Mesenchymal stem cell (in vitro differentiated cells and primary cell): ENCODE data around the gene SLC15A2.

Source experiments
- DNase-seq: peaks from one replicate; pipeline ENCODE4 v3.0.0-alpha.2; 2013
- H2AFZ ChIP-seq: one replicate; pipeline ENCODE4 v1.6.1; 2013; ENCODE audit warnings: low read depth, mild to moderate bottlenecking, control low read depth, inconsistent platforms, low read length, moderate library complexity
- H2AK5ac ChIP-seq: 2 replicates; pipeline ENCODE4 v1.6.1; 2013; ENCODE audit warnings: low read length, moderate library complexity, mild to moderate bottlenecking, inconsistent platforms; ENCODE audit not compliant: severe bottlenecking
- H2BK120ac ChIP-seq: one replicate; pipeline ENCODE4 v1.6.1; 2013; ENCODE audit warnings: low read depth, mild to moderate bottlenecking, inconsistent platforms, low read length, moderate library complexity
- H2BK12ac ChIP-seq, 2 experiments: one replicate each; pipeline ENCODE4 v1.6.1; 2013; ENCODE audit warnings: inconsistent platforms in 2 of 2, low read length in 2 of 2, mild to moderate bottlenecking in 2 of 2, moderate library complexity in 2 of 2, control low read depth in 1 of 2
- H2BK15ac ChIP-seq: one replicate; pipeline ENCODE4 v1.6.1; 2013; ENCODE audit warnings: mild to moderate bottlenecking, low read depth, inconsistent platforms; ENCODE audit not compliant: poor library complexity, severe bottlenecking
- H2BK5ac ChIP-seq: 2 replicates; pipeline ENCODE4 v1.6.1; 2013; ENCODE audit warnings: low read depth, mild to moderate bottlenecking, low read length, control low read depth, inconsistent platforms; ENCODE audit not compliant: poor library complexity, severe bottlenecking
- H3K14ac ChIP-seq, 2 experiments: one replicate each; pipeline ENCODE4 v1.6.1; 2013; ENCODE audit warnings: inconsistent platforms in 2 of 2, low read length in 2 of 2, control low read depth in 1 of 2, mild to moderate bottlenecking in 1 of 2, moderate library complexity in 1 of 2
- H3K18ac ChIP-seq, 2 experiments: one replicate each; pipeline ENCODE4 v1.6.1; 2013; ENCODE audit warnings: inconsistent platforms in 2 of 2, low read length in 2 of 2, control low read depth in 1 of 2, low read depth in 1 of 2, mild to moderate bottlenecking in 1 of 2
- H3K23ac ChIP-seq, 2 experiments: one replicate each; pipeline ENCODE4 v1.6.1; 2013; ENCODE audit warnings: inconsistent platforms in 2 of 2, low read length in 2 of 2, mild to moderate bottlenecking in 2 of 2, moderate library complexity in 2 of 2, control low read depth in 1 of 2
- H3K27ac ChIP-seq: 2 replicates; pipeline ENCODE4 v1.5.1; 2013; ENCODE audit warnings: mild to moderate bottlenecking, moderate library complexity, low read length, control low read depth, inconsistent platforms; ENCODE audit not compliant: poor library complexity, severe bottlenecking
- H3K27me3 ChIP-seq, 2 experiments: 2 replicates each; pipeline versions ENCODE4 v1.6.1 to v1.7.0; 2013; ENCODE audit warnings: low read length in 2 of 2, mild to moderate bottlenecking in 2 of 2, moderate library complexity in 2 of 2, control low read depth in 1 of 2, inconsistent platforms in 1 of 2; ENCODE audit not compliant: control insufficient read depth in 1 of 2, insufficient read depth in 1 of 2
- H3K36me3 ChIP-seq, 2 experiments: 2 replicates each; pipeline versions ENCODE4 v1.6.1 to v1.7.0; 2013; ENCODE audit warnings: low read length in 2 of 2, control low read depth in 1 of 2, inconsistent platforms in 1 of 2, low read depth in 1 of 2, mild to moderate bottlenecking in 1 of 2; ENCODE audit not compliant: insufficient read depth in 2 of 2, control insufficient read depth in 1 of 2
- H3K4ac ChIP-seq, 2 experiments: one replicate each; pipeline ENCODE4 v1.6.1; 2013; ENCODE audit warnings: inconsistent platforms in 2 of 2, low read length in 2 of 2, mild to moderate bottlenecking in 2 of 2, moderate library complexity in 2 of 2, control low read depth in 1 of 2, low read depth in 1 of 2
- H3K4me1 ChIP-seq: 2 replicates; pipeline ENCODE4 v1.6.1; 2013; ENCODE audit warnings: low read depth, low read length, control low read depth; ENCODE audit not compliant: control insufficient read depth, insufficient read depth
- H3K4me2 ChIP-seq: 2 replicates; pipeline ENCODE4 v1.6.1; 2013; ENCODE audit warnings: low read length, mild to moderate bottlenecking, inconsistent platforms; ENCODE audit not compliant: poor library complexity, severe bottlenecking
- H3K4me3 ChIP-seq, 2 experiments: 2 replicates each; pipeline versions ENCODE4 v1.5.1 to v1.7.0; 2013; ENCODE audit warnings: low read length in 2 of 2, mild to moderate bottlenecking in 2 of 2, control low read depth in 1 of 2, low read depth in 1 of 2; ENCODE audit not compliant: insufficient read depth in 1 of 2
- H3K79me1 ChIP-seq: replicated peaks from 2 replicates; pipeline ENCODE4 v1.6.1; 2013; ENCODE audit warnings: mild to moderate bottlenecking, control low read depth, low read length, inconsistent platforms; ENCODE audit not compliant: poor library complexity, severe bottlenecking
- H3K9ac ChIP-seq: 2 replicates; pipeline ENCODE4 v1.7.0; 2013; ENCODE audit warnings: mild to moderate bottlenecking, low read length, moderate library complexity
- H3K9me3 ChIP-seq: 2 replicates; pipeline ENCODE4 v1.7.0; 2013; ENCODE audit warnings: mild to moderate bottlenecking, low read length; ENCODE audit not compliant: control insufficient read depth
- H4K8ac ChIP-seq: one replicate; pipeline ENCODE4 v1.6.1; 2013; ENCODE audit warnings: inconsistent platforms, mild to moderate bottlenecking, low read length, moderate library complexity
- H4K91ac ChIP-seq: one replicate; pipeline ENCODE4 v1.6.1; 2013; ENCODE audit warnings: mild to moderate bottlenecking, low read length, inconsistent platforms
- WGBS: methylation state at CpG from one replicate; pipeline ENCODE4 v1.1.7; 2013; ENCODE audit warnings: mixed read lengths; 5-methylcytosine and 5-hydroxymethylcytosine counted together

The SLC15A2 gene

GRCh38 chr3:121897296-121897695, 3.1 kb downstream of the SLC15A2 start:
- DNase-seq: no peak
- no peak overlapping the region for H3K4ac ChIP-seq
- no peak overlapping the region for H2AFZ ChIP-seq
- H2BK15ac ChIP-seq: no peak overlapping the region
- no peaks in the 10 kb centered on the region for H3K27me3 ChIP-seq
- H2BK12ac ChIP-seq: no peak overlapping the region
- no peak overlapping the region for H2AK5ac ChIP-seq
- H3K36me3 ChIP-seq: no peaks in the 10 kb centered on the region
- 77% methylated on average over 1 of the region's 3 CpGs for WGBS
- no peak overlapping the region for H4K91ac ChIP-seq
- no peak overlapping the region for H4K8ac ChIP-seq
- no peaks in the 10 kb centered on the region for H3K4me1 ChIP-seq
- H3K4me3 ChIP-seq: no peak overlapping the region
- H3K9ac ChIP-seq: no peak overlapping the region
- H3K79me1 ChIP-seq: no peaks in the 10 kb centered on the region
- H2BK120ac ChIP-seq: no peak overlapping the region
- no peak overlapping the region for H3K18ac ChIP-seq
- no peak overlapping the region for H3K4me2 ChIP-seq
- no peak overlapping the region for H3K23ac ChIP-seq
- no peak overlapping the region for H3K27ac ChIP-seq
- no peaks in the 10 kb centered on the region for H3K9me3 ChIP-seq
- H2BK5ac ChIP-seq: no peak overlapping the region
- H3K14ac ChIP-seq: no peak overlapping the region

DNA sequence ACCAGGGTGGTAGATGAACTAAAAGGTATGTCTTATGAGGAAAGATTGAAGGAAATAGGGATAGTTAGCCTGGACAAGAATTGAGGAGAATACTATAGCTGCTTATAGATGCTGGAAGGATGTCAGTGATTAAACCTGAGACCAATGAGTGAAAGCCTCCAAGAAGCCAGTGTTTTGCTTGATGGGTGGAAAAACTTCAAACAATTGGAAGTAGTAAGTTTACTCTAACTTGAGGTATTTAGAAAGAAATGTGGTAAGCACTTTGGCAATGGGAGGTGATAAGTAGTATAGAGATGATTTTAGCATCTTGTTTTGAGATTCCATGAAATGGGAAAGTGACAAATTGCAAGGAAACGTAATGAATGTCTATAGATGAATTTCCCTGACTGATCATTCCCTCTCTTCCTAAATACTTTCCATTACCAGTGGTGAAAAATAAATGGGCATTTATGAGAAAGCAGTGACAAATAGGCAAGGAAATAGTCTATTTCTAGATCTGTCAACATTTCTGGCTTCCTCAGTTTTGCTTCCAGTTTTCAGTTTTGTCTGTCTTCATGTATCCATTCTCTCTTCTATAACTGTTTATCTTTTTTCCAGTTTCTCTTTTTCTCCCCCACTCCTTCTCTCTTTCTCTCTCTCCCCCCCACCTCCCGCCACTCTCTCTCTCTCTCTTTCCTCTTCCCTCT, 19.2 kb downstream of the SLC15A2 start:
- Histone ChIP-seq H2BK120ac (no peak overlapping the region), H3K9me3 (no peaks in the 10 kb centered on the region), H3K36me3 (no peaks in the 10 kb centered on the region), H3K4ac (no peak overlapping the region), H3K4me1 (no peaks in the 10 kb centered on the region), H2BK5ac (no peak overlapping the region), H4K8ac (no peak overlapping the region), H3K14ac (no peak overlapping the region), H2BK12ac (no peak overlapping the region), H3K18ac (no peak overlapping the region), H3K27ac (no peak overlapping the region), H3K4me2 (no peak overlapping the region), H2BK15ac (no peak overlapping the region), H4K91ac (no peak overlapping the region), H2AK5ac (no peak overlapping the region), H3K23ac (no peak overlapping the region), H3K79me1 (no peaks in the 10 kb centered on the region), H2AFZ (no peak overlapping the region), H3K27me3 (no peaks in the 10 kb centered on the region), H3K9ac (no peak overlapping the region), H3K4me3 (no peak overlapping the region)
- 92% methylated on average over 1 of the region's 2 CpGs for WGBS
- DNase-seq: no peak

- no peak overlapping the region for H2BK12ac ChIP-seq
- no peaks in the 10 kb centered on the region for H3K27me3 ChIP-seq
- no peak overlapping the region for H2BK120ac ChIP-seq
- H2BK15ac ChIP-seq: no peak overlapping the region
- H4K91ac ChIP-seq: no peak overlapping the region
- no peak overlapping the region for H3K4me2 ChIP-seq
- no peaks in the 10 kb centered on the region for H3K9me3 ChIP-seq
- H2AK5ac ChIP-seq: no peak overlapping the region
- 64% methylated on average over 8 of the region's 12 CpGs for whole genome bisulfite sequencing
- H3K4me3 ChIP-seq: no peak overlapping the region
- no peak overlapping the region for H3K23ac ChIP-seq
- no peak overlapping the region for H3K9ac ChIP-seq
- no peak for DNase-seq
- no peak overlapping the region for H3K4ac ChIP-seq
- H2AFZ ChIP-seq: no peak overlapping the region
- no peak overlapping the region for H2BK5ac ChIP-seq
- H3K27ac ChIP-seq: no peak overlapping the region
- no peak overlapping the region for H3K14ac ChIP-seq
- no peaks in the 10 kb centered on the region for H3K36me3 ChIP-seq
- H3K79me1 ChIP-seq: no peaks in the 10 kb centered on the region
- no peak overlapping the region for H3K18ac ChIP-seq
- H3K4me1 ChIP-seq: no peaks in the 10 kb centered on the region
- no peak overlapping the region for H4K8ac ChIP-seq
These were observed 20.1 kb downstream of the SLC15A2 start for GRCh38 chr3:121914081-121914998.

DNA sequence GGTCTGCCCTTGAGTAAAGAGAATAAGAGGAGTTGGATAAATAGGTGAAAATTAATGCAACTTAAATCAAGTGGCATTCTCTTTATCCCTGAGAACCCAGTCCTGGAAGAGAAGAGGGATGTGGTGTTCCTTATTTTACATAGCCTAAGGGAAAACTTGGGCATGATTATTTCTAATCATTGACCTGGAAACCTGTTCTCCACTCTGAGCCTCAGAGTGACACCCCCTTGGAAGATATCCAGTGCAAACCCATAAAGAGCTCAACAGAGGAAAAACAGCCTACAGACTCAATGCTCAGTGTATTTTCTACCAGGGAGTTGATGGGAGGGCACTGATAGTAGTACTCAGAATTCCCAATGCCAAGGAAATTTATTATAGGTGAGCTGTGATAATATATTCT, 22.0 kb downstream of the SLC15A2 start:
- Histone ChIP-seq H2BK5ac (no peak overlapping the region), H3K4me1 (no peaks in the 10 kb centered on the region), H3K9ac (no peak overlapping the region)

More for the DNA sequence above, 22.0 kb downstream of the SLC15A2 start:
- Histone ChIP-seq H4K8ac (no peak overlapping the region), H3K4ac (no peak overlapping the region), H3K23ac (no peak overlapping the region), H3K14ac (no peak overlapping the region), H3K4me3 (no peak overlapping the region), H2BK120ac (no peak overlapping the region), H2AFZ (no peak overlapping the region), H2AK5ac (no peak overlapping the region), H3K79me1 (no peaks in the 10 kb centered on the region), H3K36me3 (no peaks in the 10 kb centered on the region), H3K4me2 (no peak overlapping the region), H3K18ac (no peak overlapping the region), H3K27me3 (no peaks in the 10 kb centered on the region), H2BK12ac (no peak overlapping the region), H2BK15ac (no peak overlapping the region), H3K27ac (no peak overlapping the region), H4K91ac (no peak overlapping the region), H3K9me3 (no peaks in the 10 kb centered on the region)
- DNase-seq: no peak
